GM12891 (cell line): Measurements from ENCODE around the gene DOCK10.

Source experiments
- DNase-seq: peaks from one replicate; pipeline ENCODE4 v3.0.0; 2011; ENCODE audit warnings: low spot score; ENCODE audit not compliant: insufficient read length
- FAIRE-seq: peaks from 2 replicates; lab custom pipeline; 2011; peaks lifted over from hg19 to GRCh38; lab: Jason Lieb, UNC
- PAX5 ChIP-seq: IDR thresholded peaks from 2 replicates; pipeline ENCODE4 v1.6.1; 2011; ENCODE audit warnings: low read length, moderate library complexity, mild to moderate bottlenecking; ENCODE audit not compliant: insufficient read depth, severe bottlenecking
- POLR2A ChIP-seq: IDR thresholded peaks from 2 replicates; pipeline ENCODE4 v1.6.1; 2011; ENCODE audit warnings: low read depth, low read length, control low read depth
- POLR2AphosphoS5 ChIP-seq: IDR thresholded peaks from 2 replicates; pipeline ENCODE4 v1.6.1; 2011; ENCODE audit warnings: low read depth, low read length, control low read depth
- POU2F2 ChIP-seq: IDR thresholded peaks from 2 replicates; pipeline ENCODE4 v1.6.1; 2011; ENCODE audit warnings: low read depth, mild to moderate bottlenecking, control low read depth, low read length, moderate library complexity
- SPI1 ChIP-seq: IDR thresholded peaks from 2 replicates; pipeline ENCODE4 v1.6.1; 2011; ENCODE audit warnings: low read depth, low read length, control low read depth
- TAF1 ChIP-seq: IDR thresholded peaks from 2 replicates; pipeline ENCODE4 v1.6.1; 2011; ENCODE audit warnings: low read depth, low read length, control low read depth

The DOCK10 gene

DNA sequence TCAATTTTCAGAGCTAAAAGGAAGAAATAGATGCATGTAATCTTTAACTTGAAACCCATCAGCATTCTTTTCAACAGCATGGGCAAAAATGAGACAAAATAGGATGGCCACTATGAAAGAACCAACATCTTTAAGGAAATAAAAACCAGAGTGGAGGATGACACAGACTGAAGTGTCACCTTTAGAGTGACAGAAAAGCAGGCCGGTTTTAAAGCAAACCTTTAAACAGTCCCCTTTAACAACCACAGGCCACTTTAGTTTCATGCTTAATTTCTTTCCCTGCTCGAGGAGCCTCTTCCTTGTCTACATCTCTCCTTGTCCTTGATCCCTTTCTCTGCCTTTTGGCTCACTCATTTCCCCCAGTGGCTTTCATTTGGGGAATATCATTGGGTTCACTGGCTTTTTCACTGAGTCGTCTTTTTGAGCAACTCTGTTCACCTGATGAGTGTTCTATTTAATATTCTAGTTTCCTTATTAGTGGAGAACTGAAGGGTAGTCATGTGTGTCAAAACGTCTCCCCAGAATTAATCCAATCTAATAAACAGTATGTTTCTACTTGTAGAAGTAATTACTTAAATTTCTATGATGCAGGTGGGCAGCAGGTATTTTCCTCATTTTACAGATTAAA, 72.5 kb downstream of the DOCK10 start:
- no peak for DNase-seq
- TF ChIP-seq TAF1: no peak
- no peak for TF ChIP-seq PAX5
- TF ChIP-seq POLR2AphosphoS5: no peak
- no peak for TF ChIP-seq POU2F2
- no peak for TF ChIP-seq SPI1
- TF ChIP-seq POLR2A: no peak
- peak; percentile 26 for FAIRE-seq

DNA sequence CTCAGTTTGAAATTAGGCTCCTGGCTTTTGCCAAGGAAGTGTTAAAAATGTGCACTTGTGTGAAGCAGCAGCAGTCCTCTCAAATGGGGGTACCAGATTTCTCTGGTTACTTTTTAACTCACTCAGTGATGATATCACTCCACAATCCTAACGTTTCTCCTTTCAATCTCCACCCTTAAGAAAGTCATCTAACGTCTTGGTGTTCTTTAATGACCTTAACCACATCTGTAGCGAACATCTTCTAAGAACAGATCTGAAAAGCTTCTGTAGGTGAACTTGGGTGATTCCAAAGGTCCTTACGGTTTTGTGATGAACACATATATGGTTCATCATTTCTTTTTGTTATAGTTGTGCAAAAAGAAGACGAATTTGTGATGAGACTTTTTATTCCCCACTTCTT, 73.2 kb downstream of the DOCK10 start:
- DNase-seq: no peak
- no peak for FAIRE-seq
- TF ChIP-seq PAX5: no peak
- no peak for TF ChIP-seq POU2F2
- no peak for TF ChIP-seq TAF1
- no peak for TF ChIP-seq SPI1
- no peak for TF ChIP-seq POLR2AphosphoS5
- no peak for TF ChIP-seq POLR2A

DNA sequence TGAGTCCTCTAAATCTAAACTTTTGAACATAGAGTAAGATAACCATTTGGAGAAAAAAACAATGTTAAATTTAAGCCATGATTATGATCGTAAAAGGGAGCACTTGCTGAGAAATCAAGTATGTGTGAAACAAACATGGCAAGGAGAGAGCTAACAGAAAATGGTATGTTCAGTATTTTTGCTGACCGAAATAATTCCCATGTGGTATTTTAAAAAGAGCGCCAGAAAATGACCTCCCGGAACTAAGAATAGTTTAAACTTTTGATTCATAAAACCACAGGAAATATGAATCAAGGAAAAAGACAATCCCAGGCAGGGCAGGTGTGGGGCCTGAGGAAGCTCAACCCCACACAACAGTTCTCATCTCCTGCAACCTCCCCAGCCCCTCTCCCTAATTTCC, 74.2 kb downstream of the DOCK10 start:
- no peak for TF ChIP-seq SPI1
- TF ChIP-seq TAF1: no peak
- TF ChIP-seq POU2F2: no peak
- no peak for TF ChIP-seq PAX5
- TF ChIP-seq POLR2A: no peak
- TF ChIP-seq POLR2AphosphoS5: no peak
- no peak for FAIRE-seq
- DNase-seq: no peak

DNA sequence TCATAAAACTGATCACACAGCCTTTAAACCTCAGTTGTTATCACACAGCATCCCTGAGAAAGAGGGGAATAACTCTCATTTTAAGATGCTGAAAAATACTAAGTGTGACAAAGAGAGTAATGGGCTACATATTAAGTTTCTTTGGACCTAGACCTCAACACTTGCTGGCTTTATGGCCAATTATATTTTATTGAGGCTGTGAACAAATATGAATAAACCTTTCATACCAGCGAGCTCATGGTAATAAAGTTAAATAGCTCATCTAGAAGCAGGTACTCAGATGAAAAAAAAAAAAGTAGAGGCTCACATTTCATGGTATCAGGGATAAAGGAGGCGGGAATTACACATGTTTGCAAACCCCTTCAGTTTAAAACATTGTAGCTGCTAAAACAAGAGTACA, 75.7 kb downstream of the DOCK10 start:
- no peak for DNase-seq
- no peak for TF ChIP-seq SPI1
- no peak for TF ChIP-seq POU2F2
- TF ChIP-seq TAF1: no peak
- TF ChIP-seq PAX5: no peak
- no peak for TF ChIP-seq POLR2A
- TF ChIP-seq POLR2AphosphoS5: no peak
- FAIRE-seq: no peak

DNA sequence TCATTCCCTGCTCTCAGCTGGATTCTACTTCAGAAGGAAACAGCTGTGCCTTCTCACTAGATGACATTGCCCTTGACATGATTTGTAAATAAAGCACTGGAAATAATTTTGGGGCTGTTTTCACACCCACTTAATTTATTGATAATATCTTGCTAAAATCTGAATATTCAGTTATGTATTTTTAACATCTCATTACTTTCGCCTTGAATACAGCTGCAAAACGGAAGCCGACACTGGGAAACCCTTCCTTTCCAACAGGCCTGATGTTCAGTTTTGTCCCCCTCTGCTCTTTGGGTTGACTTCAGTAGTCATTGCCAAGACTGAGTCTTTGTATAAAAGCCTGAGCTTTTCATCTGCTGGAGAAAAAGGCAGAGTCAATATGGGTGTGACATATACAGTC, 82.7 kb downstream of the DOCK10 start:
- DNase-seq: no peak
- FAIRE-seq: no peak
- TF ChIP-seq POLR2A (no peak), TAF1 (no peak), SPI1 (no peak), PAX5 (no peak), POLR2AphosphoS5 (no peak), POU2F2 (no peak)

DNA sequence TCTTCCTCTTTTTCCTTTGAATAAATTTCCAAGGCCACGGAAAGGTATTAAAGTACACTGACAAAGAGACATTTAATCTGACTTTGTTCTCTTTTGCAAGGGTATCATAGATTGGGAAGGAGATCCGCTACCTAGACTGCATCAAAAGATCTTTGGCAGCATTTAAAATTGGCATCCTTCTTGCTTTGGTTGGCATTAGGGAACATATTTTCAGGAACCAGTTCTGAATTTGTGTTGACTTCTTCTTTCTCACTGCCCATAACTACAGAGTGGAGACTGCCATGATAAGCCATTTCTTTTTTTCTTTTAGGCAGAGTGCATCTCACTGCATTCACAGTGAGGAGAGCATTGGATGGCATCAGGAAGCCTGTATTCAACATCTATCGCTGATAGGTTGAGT, 83.4 kb downstream of the DOCK10 start:
- no peak for TF ChIP-seq PAX5
- no peak for TF ChIP-seq POLR2AphosphoS5
- TF ChIP-seq SPI1: no peak
- no peak for TF ChIP-seq POLR2A
- no peak for TF ChIP-seq POU2F2
- TF ChIP-seq TAF1: no peak
- no peak for DNase-seq
- FAIRE-seq: no peak

DNA sequence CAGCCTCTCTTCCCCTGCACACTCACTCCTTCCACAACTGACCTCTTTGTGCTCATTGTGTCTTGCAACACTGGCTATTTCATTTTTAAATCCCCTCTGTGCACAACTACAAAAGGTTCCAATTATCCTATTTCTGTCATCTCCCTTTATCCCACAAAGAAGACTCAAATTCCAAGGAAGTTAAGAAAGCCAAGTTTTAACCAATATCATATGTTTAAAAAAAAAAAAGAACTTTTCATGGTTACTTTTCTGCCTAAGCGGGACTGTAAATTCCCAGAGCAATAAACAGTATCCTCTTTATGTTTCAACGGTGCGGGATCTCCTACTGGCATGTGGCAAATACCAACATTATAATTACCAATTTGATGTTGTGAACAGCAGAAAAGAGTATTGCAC, 83.8 kb downstream of the DOCK10 start:
- no peak for FAIRE-seq
- TF ChIP-seq PAX5: no peak
- TF ChIP-seq POLR2A: no peak
- no peak for TF ChIP-seq POLR2AphosphoS5
- TF ChIP-seq SPI1: no peak
- TF ChIP-seq POU2F2: no peak
- no peak for TF ChIP-seq TAF1
- no peak for DNase-seq

DNA sequence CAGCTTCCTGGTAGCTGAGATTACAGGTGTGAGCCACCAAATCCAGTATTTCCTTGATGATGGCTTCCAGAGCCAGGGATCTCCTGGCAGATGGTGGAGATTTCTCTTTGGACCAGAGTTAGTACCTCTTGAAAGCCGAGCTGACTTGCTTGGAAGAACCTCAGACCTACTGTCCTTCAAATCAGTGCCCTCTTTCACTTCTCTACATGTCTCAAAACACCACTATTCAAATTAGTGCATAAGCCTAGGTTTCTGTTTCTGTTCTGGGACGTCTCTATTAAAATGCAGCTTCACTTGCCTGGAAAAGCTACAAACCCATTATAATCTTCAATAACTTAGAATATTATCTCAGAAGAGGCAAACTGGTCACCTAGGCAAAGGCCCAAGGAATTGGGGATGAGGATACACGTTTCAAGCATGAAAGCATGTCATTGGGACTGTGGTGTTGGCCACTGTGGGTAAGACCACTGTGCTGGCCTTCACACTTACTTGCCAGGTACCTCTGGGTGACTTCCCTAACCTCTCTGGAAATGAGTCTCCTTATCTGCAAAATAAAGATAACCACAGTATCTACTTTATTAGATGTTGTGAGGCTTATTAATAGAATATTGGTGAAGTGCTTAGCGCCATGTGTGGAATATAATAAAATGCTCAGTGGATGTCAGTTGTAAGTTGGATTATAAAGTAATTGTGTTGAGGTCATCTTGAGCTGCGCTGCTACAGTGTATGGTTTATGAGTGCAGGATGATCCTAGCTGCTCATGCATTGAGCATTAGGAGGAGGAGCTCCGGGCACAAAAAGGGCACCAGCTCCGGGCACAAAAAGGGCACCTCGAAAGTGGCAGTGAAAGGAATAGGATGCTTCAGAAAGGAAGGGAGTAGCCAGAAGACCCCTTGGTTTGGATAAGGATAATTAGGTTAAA, 84.5 kb downstream of the DOCK10 start:
- peak; percentile 94 for FAIRE-seq
- no peak for DNase-seq
- TF ChIP-seq TAF1 (no peak), SPI1 (peak; percentile 95), POLR2AphosphoS5 (no peak), PAX5 (no peak), POU2F2 (peak; percentile 80), POLR2A (no peak)

DNA sequence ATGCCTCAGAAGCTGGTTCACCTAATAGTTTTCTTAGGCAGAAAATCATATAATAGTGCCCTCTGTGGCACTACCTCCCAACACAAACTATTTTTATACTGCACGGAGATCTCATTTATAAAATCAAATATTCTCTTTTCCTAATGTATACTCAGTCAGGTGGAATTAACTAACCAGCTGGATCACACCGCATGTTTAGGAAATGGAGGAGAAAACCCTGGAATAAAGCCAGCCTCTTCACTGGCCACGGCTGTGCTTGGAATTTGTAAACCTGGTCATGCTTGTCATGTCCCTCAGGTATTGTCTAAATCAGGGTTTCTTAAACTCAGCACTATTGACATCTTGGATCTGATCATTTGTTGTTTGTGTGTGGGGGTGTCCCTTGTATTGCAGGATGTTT, 85.6 kb downstream of the DOCK10 start:
- no peak for TF ChIP-seq TAF1
- TF ChIP-seq POU2F2: no peak
- TF ChIP-seq POLR2A: no peak
- no peak for TF ChIP-seq PAX5
- no peak for DNase-seq
- FAIRE-seq: peak; percentile 48
